GM21576 (cell line): Measurements from ENCODE around the gene RNF223.
"Not testable (repeated sequence)": the region's sequence is repeated elsewhere in the genome, so short reads cannot be mapped to it uniquely, and the experiment has no call there.

ENCODE experiments used
- ATAC-seq: cut with Tn5 transposase; IDR thresholded peaks from one replicate; pipeline ENCODE4 v1.9.1; 2021; ENCODE audit warnings: mild to moderate bottlenecking, moderate library complexity; ENCODE audit not compliant: unreplicated experiment

Gene RNF223

GRCh38 chr1:1088029-1088800, 14.1 kb upstream of the RNF223 start:
- ATAC-seq, result no peak

GRCh38 chr1:1087351-1088028, 13.4 kb upstream of the RNF223 start:
- no peak for ATAC-seq

DNA sequence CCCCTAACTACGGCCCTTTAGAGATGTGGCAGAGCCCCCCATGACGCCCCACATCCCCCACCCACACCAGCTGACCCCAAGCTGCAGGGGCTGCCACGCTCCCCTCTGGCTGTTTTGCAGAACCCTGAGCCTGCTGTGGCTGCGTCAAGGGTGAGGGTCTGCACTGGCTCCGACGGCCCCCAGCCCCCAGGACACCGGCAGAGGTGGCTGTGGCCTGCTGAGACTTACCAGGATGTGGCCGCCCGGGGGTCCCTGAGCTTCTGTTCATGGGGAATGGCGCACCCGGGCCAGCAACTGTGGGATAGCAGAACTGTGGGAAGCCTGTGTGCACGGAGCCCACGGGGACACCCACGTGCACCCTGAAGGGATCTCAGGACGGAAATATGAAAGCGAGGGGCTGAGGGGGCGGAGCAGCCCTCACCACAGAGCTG, 12.8 kb upstream of the RNF223 start:
- ATAC-seq, result no peak

GRCh38 chr1:1085911-1086841, 12.1 kb upstream of the RNF223 start:
- ATAC-seq, result no peak

DNA sequence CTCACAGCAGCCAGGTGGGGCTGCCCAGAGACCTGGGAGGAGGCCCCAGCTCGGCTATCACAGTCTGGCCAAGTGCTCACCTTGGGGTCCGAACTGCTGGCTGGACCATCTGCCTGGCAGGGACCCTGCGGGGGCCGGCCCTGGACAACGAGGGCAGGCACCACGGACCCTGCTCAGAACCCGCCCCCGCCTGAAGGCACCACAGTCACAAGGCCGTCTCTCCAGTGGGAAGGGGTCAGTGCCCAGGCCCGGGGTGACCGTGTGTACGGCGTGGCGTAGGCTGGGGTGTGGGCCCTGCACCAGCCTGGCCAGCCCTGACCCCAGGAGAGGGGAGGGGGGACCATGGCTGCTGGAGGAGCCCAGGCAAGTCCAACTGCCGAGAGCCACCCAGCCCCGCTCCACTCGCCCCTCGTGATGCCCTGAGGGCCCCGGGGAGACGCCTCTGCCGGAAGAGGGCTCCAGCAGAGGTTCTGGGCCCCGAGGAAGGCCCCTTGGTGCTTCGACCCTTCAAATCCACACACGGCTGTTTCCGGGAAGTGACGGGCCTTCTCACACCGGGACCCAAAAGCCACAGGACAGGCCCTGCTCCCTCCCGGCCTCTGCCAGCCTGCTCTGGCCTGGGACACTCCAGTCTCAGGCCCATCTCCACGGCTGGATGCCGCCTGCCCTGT, 11.2 kb upstream of the RNF223 start:
- ATAC-seq, result no peak

DNA sequence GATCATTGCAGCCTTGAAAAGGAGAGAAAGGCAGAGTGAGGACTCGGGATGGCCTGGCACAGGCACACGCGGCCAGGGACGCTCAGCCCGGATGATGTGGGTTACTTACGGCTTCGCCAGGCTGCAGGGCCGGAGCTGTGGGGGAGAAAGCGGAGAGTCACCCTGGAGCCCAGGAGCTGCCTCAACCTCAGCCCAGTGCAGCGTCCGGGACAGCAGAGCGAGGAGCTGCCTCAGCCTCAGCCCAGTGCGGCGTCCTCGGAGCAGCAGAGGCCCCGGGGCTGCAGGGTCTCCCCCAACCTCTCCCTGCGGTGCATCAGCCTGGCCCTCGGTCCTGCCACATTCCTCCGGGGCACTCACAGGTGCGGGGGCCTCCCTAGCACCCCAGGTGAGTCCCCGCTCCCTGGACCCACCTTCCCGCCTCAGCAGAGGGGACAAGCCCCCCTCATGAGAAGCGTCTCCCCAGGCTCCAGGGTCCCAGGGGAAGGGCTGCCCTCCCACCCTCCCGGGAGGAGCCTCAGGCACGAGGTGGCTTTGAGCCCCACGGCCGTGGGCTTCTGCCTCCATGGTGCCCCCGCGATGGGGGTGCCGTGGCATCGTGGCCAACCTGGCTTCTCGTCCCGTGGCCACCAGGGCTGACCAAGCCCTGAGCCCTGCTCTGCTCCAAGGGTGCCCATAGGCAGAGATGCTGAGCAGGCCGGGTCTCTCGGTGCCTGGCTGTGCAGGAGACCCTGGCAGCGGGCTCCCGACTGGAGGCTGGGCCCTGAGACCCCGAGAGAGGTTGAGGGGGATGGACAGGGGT, 10.5 kb upstream of the RNF223 start:
- ATAC-seq, result no peak

DNA sequence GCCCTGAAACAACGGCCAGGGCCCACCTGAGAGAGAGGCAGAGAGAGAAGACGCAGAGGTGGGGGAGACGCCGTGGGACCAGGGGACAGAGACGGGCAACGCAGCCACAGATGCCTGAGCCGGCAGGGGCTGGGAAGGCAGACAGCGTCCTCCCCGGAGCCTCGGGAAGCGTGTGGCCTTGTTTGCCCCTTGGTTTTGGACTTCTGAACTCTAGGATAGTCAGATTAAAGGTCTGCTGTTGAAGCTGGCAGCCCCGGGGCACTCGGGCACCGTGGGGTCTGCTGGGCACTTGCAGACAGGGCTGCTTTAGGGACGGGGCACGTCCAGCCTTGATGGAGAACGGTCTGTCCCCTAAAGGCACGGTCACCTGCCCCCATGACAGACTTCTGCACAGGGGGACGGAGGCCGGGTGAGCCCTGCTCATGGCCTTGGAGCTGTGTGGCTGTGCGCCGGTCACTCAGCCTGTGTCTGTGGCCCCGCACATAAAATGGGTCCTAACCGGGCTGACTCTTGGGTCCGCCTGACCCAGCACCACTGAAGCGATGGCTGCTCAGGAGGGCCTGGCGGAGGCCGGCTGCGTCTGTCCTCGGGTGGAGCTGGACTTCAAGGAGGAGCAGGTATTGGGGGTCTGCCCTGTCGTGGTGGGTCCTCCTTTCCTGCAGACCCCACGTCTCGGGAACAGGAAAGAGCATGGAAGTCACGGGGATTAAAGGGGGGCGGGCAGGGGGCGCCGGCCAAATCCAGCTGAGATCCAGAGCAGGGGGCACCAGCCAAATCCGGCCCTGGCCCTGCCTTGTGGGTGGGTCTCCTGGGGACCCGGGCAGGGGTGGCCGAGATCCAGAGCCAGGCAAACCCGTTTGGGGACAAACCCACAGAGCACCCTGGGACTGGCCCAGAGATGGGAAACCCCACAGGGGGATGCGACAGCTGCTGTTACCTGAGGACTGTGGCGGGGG, 9.6 kb upstream of the RNF223 start:
- no peak for ATAC-seq

GRCh38 chr1:1082776-1083415, 8.8 kb upstream of the RNF223 start:
- ATAC-seq, result no peak

DNA sequence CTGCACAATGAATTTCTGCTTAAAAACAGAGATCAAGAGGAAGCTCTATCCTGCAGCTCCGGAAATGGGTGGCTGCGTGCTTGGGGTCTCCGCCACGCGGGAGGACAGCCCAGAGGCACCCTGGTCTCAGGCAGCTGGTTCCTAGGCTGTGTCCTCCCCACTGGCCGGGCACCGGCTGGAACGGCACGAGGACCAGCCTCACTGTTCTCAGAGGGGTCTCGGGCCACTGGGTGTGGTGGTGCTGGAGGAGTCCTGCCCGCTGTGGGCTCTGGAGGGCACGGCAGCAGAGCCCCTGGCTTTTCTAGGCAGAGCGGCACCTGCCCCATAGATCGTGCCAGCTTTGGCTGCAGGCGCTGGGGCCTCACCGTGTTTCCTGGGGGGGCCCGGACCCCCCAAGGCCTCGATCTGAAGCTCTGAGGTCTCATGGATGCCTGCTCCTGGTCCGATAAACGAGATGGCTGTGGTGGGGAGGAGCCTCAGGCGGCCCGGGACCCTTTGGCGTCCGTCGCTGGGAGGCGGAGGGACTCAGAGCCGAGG, 8.2 kb upstream of the RNF223 start:
- no peak for ATAC-seq

- ATAC-seq, result no peak
Observed at GRCh38 chr1:1081311-1082238, 7.5 kb upstream of the RNF223 start.

GRCh38 chr1:1080951-1081310, 6.8 kb upstream of the RNF223 start:
- no peak for ATAC-seq

- no peak for ATAC-seq
Observed at GRCh38 chr1:1080122-1080757, 6.1 kb upstream of the RNF223 start.

DNA sequence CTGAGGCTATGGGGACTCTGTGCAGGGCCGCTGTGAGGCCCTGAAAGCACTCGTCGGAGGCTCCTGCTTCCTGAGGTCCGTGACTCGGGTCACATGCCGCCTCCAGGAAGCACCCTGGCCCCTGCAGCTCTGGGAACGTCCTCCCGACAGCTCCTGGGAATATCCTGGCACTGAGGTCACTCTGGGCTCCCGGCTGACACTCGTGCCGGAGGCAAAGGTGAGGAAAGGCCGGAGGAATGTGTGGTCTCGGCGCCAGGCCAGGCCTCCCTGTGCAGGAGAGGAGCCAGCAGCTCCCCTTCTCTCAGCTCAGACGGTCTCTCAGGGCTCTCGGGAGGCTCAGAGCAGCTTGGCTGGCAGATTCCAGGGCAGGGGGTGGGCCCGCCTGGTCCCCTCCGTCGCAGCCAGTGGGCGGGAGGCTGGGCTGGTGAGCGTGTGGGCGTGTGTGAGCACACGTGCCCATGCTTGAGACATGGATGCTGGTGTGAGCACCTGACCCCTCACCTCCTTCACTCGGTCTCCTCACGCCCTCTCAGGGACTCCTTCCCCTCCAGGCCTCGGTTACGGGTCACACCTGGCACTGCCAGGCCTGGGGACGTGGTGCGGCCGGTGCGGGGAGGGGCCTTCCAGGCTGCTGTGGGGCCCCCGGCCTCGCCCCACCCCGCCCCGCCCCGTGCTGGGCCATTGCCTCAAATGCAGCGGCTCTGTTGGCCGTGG, 5.5 kb upstream of the RNF223 start:
- ATAC-seq, result peak; percentile 54

DNA sequence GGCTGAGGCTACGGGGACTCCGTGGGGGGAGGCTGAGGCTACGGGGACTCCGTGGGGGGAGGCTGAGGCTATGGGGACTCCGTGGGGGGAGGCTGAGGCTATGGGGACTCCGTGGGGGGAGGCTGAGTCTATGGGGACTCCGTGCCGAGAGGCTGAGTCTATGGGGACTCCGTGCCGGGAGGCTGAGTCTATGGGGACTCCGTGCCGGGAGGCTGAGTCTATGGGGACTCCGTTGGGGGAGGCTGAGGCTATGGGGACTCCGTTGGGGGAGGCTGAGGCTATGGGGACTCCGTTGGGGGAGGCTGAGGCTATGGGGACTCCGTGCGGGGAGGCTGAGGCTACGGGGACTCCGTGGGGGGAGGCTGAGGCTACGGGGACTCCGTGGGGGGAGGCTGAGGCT, 3.3 kb upstream of the RNF223 start:
- ATAC-seq, result not testable (repeated sequence)

- no peak for ATAC-seq
Observed at GRCh38 chr1:1075148-1075935, 1.2 kb upstream of the RNF223 start.
